Left renal pelvis (tissue), 4 donors: ENCODE results near the gene RFX5. TPM values are rescaled to one million over a fixed set of nuclear protein-coding genes. Genes with fewer than 3 reads are reported as not detected.

ENCODE experiments used
- DNase-seq, 4 donors: peaks; one replicate each; pipeline ENCODE4 v3.0.0-alpha.2; 2013; ENCODE audit warnings: low read depth in 4 of 4, low spot score in 3 of 4
- polyA plus RNA-seq, 4 donors: library from polyadenylated mRNA; unstranded; fragments of 120-200 nt; gene quantifications; one replicate each; pipeline ENCODE4 v1.2.1, GENCODE V29; 2013; ENCODE audit not compliant: insufficient read length in 4 of 4

The RFX5 gene
- polyA plus RNA-seq, 4 donors, result 34.6 to 46.9 (median 43.7) TPM

GRCh38 chr1:151325646-151326429 is 21.2 kb downstream of the RFX5 start:
- DNase-seq, result no peak

- DNase-seq, result no peak
Measured at GRCh38 chr1:151325231-151325630, 21.8 kb downstream of the RFX5 start.

DNA sequence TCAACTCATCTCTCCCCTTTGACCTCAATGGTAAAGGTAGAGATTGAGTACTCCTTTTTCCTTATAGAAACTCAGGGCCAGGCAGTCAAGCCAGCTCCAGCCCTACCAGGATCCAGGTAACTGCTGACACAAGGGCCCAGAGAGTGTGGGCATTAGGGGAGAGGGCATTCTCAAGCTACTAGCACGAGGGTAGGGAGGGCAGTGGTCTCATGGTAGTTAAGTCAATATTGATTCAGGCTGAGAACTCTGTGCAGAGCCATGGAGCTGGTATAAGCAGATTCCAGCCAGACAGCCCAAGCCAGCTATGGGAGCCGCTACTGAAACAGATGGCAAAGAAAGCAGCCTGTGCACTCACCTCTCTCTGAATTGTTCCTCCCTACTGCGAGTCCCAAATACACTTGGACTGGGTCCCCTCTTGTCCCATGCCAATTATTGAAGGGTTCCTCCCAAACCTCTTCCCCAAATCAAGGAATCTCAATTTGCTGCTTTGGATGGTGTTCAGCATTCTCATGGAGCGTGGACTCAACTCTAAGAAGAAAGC is 22.6 kb downstream of the RFX5 start:
- no peak for DNase-seq

- DNase-seq, result no peak
Measured at GRCh38 chr1:151318975-151319374, 28.1 kb downstream of the RFX5 start.

DNA sequence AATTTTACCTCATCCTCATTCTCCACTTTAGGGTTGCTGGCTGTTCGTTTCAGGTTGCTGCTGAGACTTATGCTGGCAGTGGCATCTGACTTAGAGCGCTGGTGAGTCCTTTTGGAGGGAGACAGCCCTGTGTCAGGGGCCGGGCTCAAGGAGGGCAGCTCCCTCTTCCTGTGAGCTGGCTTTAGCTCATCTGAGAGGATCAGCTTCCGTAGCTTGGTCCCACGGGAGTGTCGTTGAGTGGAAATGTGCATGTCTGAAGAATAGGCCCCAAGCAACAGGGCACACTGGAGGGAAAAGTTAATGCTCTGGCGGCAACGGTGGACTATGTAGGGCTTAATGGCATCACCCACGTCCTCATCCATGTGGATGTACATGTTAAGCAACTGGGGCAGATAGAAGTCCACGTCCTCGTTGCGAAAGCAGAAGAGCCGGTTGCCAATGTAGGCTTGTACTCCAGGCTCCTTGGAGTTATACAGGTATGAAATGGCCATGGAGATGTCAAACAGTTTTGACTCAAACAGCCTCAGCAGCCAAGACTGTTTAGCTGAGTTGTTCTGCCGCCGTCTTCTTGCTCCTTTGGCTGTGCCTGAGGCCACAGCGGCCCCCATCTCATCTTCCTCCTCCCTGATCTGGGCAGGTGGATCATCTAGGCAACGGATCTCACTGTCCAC is 31.4 kb downstream of the RFX5 start:
- DNase-seq, result no peak

GRCh38 chr1:151314137-151314875 is 32.7 kb downstream of the RFX5 start:
- no peak for DNase-seq

DNA sequence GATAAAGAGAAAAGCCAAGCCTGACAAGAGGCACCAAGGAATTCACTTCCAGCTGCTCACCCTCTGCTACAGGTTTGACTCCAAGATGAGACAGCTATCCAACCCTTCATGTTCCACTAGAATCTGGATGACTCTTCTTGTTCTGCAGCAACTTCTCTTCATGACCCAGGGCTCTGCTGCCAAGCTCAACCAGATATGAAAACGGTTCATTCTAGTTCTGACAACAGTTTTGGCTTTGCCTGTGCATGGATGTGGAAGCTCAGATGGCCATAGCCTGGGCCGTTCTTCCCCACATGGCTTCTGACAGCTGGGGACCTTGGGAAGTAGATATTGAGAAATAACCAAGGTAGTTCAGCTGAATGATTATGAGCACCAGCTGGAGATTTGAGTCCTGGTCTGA is 33.6 kb downstream of the RFX5 start:
- no peak for DNase-seq

GRCh38 chr1:151312826-151313225 is 34.2 kb downstream of the RFX5 start:
- no peak for DNase-seq

- no peak for DNase-seq
Measured at GRCh38 chr1:151312411-151312810, 34.6 kb downstream of the RFX5 start.

GRCh38 chr1:151311589-151312331 is 35.3 kb downstream of the RFX5 start:
- DNase-seq, result no peak

DNA sequence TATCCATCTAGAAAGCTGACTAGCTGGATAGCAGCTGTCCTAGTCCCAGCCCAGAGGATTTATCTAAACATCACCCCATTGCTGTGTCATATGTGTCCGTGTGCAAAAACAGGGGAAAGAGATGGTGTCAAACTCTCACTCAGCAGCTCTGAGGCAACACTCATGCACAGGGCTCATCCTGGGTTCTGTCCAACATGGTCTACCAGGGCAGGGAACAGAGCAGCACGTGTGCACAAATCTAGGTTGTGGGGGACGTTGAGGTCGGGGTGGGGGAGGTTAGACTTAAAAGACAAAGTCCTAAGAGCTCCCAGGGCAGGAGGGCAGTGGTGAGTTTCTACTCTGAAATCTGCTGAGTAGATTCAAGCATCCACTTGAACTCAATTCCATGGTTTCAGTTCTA is 36.0 kb downstream of the RFX5 start:
- DNase-seq, result no peak

GRCh38 chr1:151309811-151310323 is 37.2 kb downstream of the RFX5 start:
- no peak for DNase-seq

- no peak for DNase-seq
Measured at GRCh38 chr1:151294742-151295462, 52.1 kb downstream of the RFX5 start.

- DNase-seq, result no peak
Measured at GRCh38 chr1:151293093-151293492, 54.0 kb downstream of the RFX5 start.

GRCh38 chr1:151292207-151293030 is 54.6 kb downstream of the RFX5 start:
- no peak for DNase-seq

GRCh38 chr1:151290709-151291303 is 56.2 kb downstream of the RFX5 start:
- no peak for DNase-seq
